H1 (cell line): ENCODE results near the gene SERPINF2. TPM values are rescaled to one million over a fixed set of nuclear protein-coding genes. Genes with fewer than 3 reads are reported as not detected.

Source experiments
- CTCF ChIA-PET: fragments of 300-600 bp; sonication (Branson Sonifier 250); formaldehyde crosslinking; loops from one replicate; lab custom pipeline; 2021; ENCODE audit not compliant: partially characterized antibody; lab: Charles Lee
- POLR2A ChIA-PET: fragments of 300-600 bp; sonication (Branson Sonifier 250); formaldehyde crosslinking; loops from one replicate; lab custom pipeline; 2021; ENCODE audit warnings: inconsistent platforms; ENCODE audit not compliant: partially characterized antibody; lab: Charles Lee
- DNase-seq, 2 experiments: peaks; one replicate each; pipeline versions ENCODE4 v3.0.0 to v3.0.0-alpha.2; 2010 to 2022; ENCODE audit warnings: low spot score in 2 of 2, low read depth in 1 of 2, mixed read lengths in 1 of 2
- FAIRE-seq: peaks from 2 replicates; lab custom pipeline; 2011; peaks lifted over from hg19 to GRCh38; lab: Jason Lieb, UNC
- H2AFZ ChIP-seq: 2 replicates; pipeline ENCODE4 v1.8.1; 2012; ENCODE audit warnings: low read length, inconsistent platforms
- H2AK5ac ChIP-seq: 2 replicates; pipeline ENCODE4 v1.6.1; 2013; ENCODE audit warnings: low read depth, low read length
- H2BK120ac ChIP-seq: replicated peaks from 2 replicates; pipeline ENCODE3; 2013; ENCODE audit warnings: low read depth, low read length, inconsistent platforms
- H2BK12ac ChIP-seq: 2 replicates; pipeline ENCODE4 v1.6.1; 2013; ENCODE audit warnings: low read depth, low read length
- H2BK15ac ChIP-seq: 2 replicates; pipeline ENCODE4 v1.6.1; 2013; ENCODE audit warnings: low read length
- H2BK20ac ChIP-seq: 2 replicates; pipeline ENCODE4 v1.6.1; 2013; ENCODE audit warnings: low read length
- H2BK5ac ChIP-seq: 2 replicates; pipeline ENCODE4 v1.6.1; 2013; ENCODE audit warnings: low read depth, low read length
- H3K14ac ChIP-seq: 2 replicates; pipeline ENCODE4 v1.6.1; 2013; ENCODE audit warnings: inconsistent platforms; ENCODE audit not compliant: insufficient read length
- H3K18ac ChIP-seq: 2 replicates; pipeline ENCODE4 v1.6.1; 2013; ENCODE audit warnings: low read length; ENCODE audit errors: extremely low read depth
- H3K23ac ChIP-seq: 2 replicates; pipeline ENCODE4 v1.6.1; 2013; ENCODE audit warnings: inconsistent platforms; ENCODE audit not compliant: insufficient read length
- H3K23me2 ChIP-seq: 2 replicates; pipeline ENCODE4 v1.6.1; 2013; ENCODE audit warnings: low read depth, low read length
- H3K27ac ChIP-seq: 2 replicates; pipeline ENCODE4 v1.6.1; 2011; ENCODE audit warnings: low read depth, low read length, inconsistent platforms
- H3K27me3 ChIP-seq, 4 experiments: replicated peaks in 1 of 4; 1 replicate in 1 of 4; 2 replicates in 3 of 4; pipeline versions ENCODE4 v1.6.1 to v1.8.1; 2011 to 2013; ENCODE audit warnings: low read length in 3 of 4, mild to moderate bottlenecking in 3 of 4, inconsistent platforms in 2 of 4, mixed read lengths in 2 of 4, moderate library complexity in 1 of 4; ENCODE audit not compliant: control insufficient read depth in 3 of 4, insufficient read depth in 3 of 4; ENCODE audit errors: extremely low read depth in 1 of 4
- H3K36me3 ChIP-seq, 4 experiments: 2 replicates each; pipeline versions ENCODE4 v1.6.1 to v1.8.1; 2011 to 2013; ENCODE audit warnings: mild to moderate bottlenecking in 4 of 4, low read length in 3 of 4, moderate library complexity in 2 of 4, control low read depth in 1 of 4, inconsistent platforms in 1 of 4; ENCODE audit not compliant: insufficient read depth in 4 of 4, control insufficient read depth in 2 of 4
- H3K4ac ChIP-seq: replicated peaks from 2 replicates; pipeline ENCODE3; 2013; ENCODE audit warnings: low read length, low read depth, mixed read lengths, inconsistent platforms; ENCODE audit not compliant: insufficient read length
- H3K4me1 ChIP-seq, 4 experiments: replicated peaks in 1 of 4; 1 replicate in 1 of 4; 2 replicates in 3 of 4; pipeline versions ENCODE4 v1.6.1 to v1.8.1; 2011 to 2013; ENCODE audit warnings: low read length in 3 of 4, inconsistent platforms in 2 of 4, mixed read lengths in 1 of 4; ENCODE audit not compliant: insufficient read depth in 4 of 4, control insufficient read depth in 3 of 4
- H3K4me2 ChIP-seq, 2 experiments: 2 replicates each; pipeline versions ENCODE4 v1.6.1 to v1.8.1; 2011 to 2013; ENCODE audit warnings: low read depth in 2 of 2, low read length in 2 of 2, control low read depth in 1 of 2, inconsistent platforms in 1 of 2, mild to moderate bottlenecking in 1 of 2; ENCODE audit not compliant: insufficient read depth in 1 of 2
- H3K4me3 ChIP-seq, 4 experiments: fragments of 200-600, 300-600 bp in 1 of 4; sonication (generic), shearing (Covaris generic), sonication (Bioruptor Twin) in 1 of 4; 2 replicates each; pipeline versions ENCODE4 v1.5.1 to v1.8.1; 2011 to 2016; ENCODE audit warnings: low read length in 4 of 4, low read depth in 3 of 4, control low read depth in 2 of 4, inconsistent platforms in 2 of 4, mild to moderate bottlenecking in 2 of 4, mixed read lengths in 1 of 4, moderate library complexity in 1 of 4; ENCODE audit not compliant: insufficient read depth in 2 of 4; ENCODE audit errors: extremely low read depth in 1 of 4
- H3K56ac ChIP-seq: replicated peaks from 2 replicates; pipeline ENCODE3; 2013; ENCODE audit warnings: low read depth, mild to moderate bottlenecking, mixed read lengths, low read length, inconsistent platforms; ENCODE audit not compliant: insufficient read length
- H3K79me1 ChIP-seq: 2 replicates; pipeline ENCODE4 v1.6.1; 2013; ENCODE audit warnings: low read depth, low read length, control low read depth
- H3K79me2 ChIP-seq, 2 experiments: 2 replicates each; pipeline versions ENCODE4 v1.6.1 to v1.8.1; 2012 to 2013; ENCODE audit warnings: low read length in 2 of 2, mild to moderate bottlenecking in 2 of 2, inconsistent platforms in 1 of 2; ENCODE audit not compliant: insufficient read depth in 2 of 2, control insufficient read depth in 1 of 2
- H3K9ac ChIP-seq, 4 experiments: replicated peaks in 1 of 4; 1 replicate in 1 of 4; 2 replicates in 3 of 4; pipeline versions ENCODE4 v1.6.1 to v1.8.1; 2011 to 2013; ENCODE audit warnings: low read depth in 3 of 4, low read length in 3 of 4, control low read depth in 2 of 4, mild to moderate bottlenecking in 2 of 4, moderate library complexity in 2 of 4, inconsistent platforms in 1 of 4; ENCODE audit errors: extremely low read depth in 1 of 4
- H3K9me3 ChIP-seq, 2 experiments: 2 replicates each; pipeline versions ENCODE4 v1.6.1 to v1.8.1; 2012 to 2013; ENCODE audit warnings: mild to moderate bottlenecking in 2 of 2, moderate library complexity in 2 of 2, control low read depth in 1 of 2, inconsistent platforms in 1 of 2, low read depth in 1 of 2, low read length in 1 of 2, mixed read lengths in 1 of 2; ENCODE audit not compliant: insufficient read depth in 2 of 2
- H4K20me1 ChIP-seq, 2 experiments: replicated peaks in 1 of 2; 2 replicates each; pipeline versions ENCODE3 to v1.8.1; 2011 to 2013; ENCODE audit warnings: inconsistent platforms in 2 of 2, low read length in 2 of 2, mild to moderate bottlenecking in 1 of 2; ENCODE audit not compliant: insufficient read depth in 2 of 2, control insufficient read depth in 1 of 2
- H4K5ac ChIP-seq: 2 replicates; pipeline ENCODE4 v1.6.1; 2013; ENCODE audit warnings: low read length, low read depth, mixed read lengths, inconsistent platforms; ENCODE audit not compliant: insufficient read length
- H4K8ac ChIP-seq: 2 replicates; pipeline ENCODE4 v1.8.0; 2013; ENCODE audit warnings: mild to moderate bottlenecking, moderate library complexity, low read length, inconsistent platforms; ENCODE audit not compliant: insufficient read depth; ENCODE audit errors: extremely low read depth
- H4K91ac ChIP-seq: replicated peaks from 2 replicates; pipeline ENCODE3; 2013; ENCODE audit warnings: low read length, mixed read lengths, inconsistent platforms; ENCODE audit not compliant: insufficient read length
- BRCA1 ChIP-seq: IDR thresholded peaks from 2 replicates; pipeline ENCODE4 v1.6.1; 2012; ENCODE audit warnings: low read depth, low read length, improper control_type of control experiment
- EZH2 ChIP-seq: fragments of 200-600 bp; sonication (generic); IDR thresholded peaks from 2 replicates; pipeline ENCODE4 v1.7.1; 2012; ENCODE audit warnings: low read depth, mild to moderate bottlenecking, moderate library complexity, low read length, inconsistent platforms; ENCODE audit not compliant: severe bottlenecking
- FOSL1 ChIP-seq: IDR thresholded peaks from 2 replicates; pipeline ENCODE4 v1.6.1; 2011; ENCODE audit warnings: mild to moderate bottlenecking, low read depth, low read length, moderate library complexity; ENCODE audit not compliant: insufficient read depth
- HDAC6 ChIP-seq: IDR thresholded peaks from one replicate; pipeline ENCODE4 v1.7.1; 2012; ENCODE audit warnings: low read depth, mild to moderate bottlenecking, inconsistent platforms, low read length, moderate library complexity
- KDM5A ChIP-seq: fragments of 200-600 bp; IDR thresholded peaks from 2 replicates; pipeline ENCODE4 v1.7.1; 2012; ENCODE audit warnings: mild to moderate bottlenecking, low read length, inconsistent platforms, mixed read lengths
- MAFK ChIP-seq: IDR thresholded peaks from 2 replicates; pipeline ENCODE4 v1.6.1; 2012; ENCODE audit warnings: low read depth, mild to moderate bottlenecking, improper control_type of control experiment, low read length
- SP1 ChIP-seq: IDR thresholded peaks from 2 replicates; pipeline ENCODE4 v1.6.1; 2011; ENCODE audit warnings: low read depth, low read length
- SRF ChIP-seq: IDR thresholded peaks from 2 replicates; pipeline ENCODE4 v1.6.1; 2011; ENCODE audit warnings: mild to moderate bottlenecking, low read depth, low read length, moderate library complexity
- TCF12 ChIP-seq: IDR thresholded peaks from 2 replicates; pipeline ENCODE4 v1.6.1; 2011; ENCODE audit warnings: low read depth, mild to moderate bottlenecking, low read length
- WGBS, 2 experiments: shearing (Covaris generic) in 1 of 2; methylation state at CpG; one replicate each; pipeline versions ENCODE4 v1.1.6 to v1.1.7; 2013 to 2015; ENCODE audit warnings: low lambda C conversion rate in 2 of 2, mixed read lengths in 2 of 2, inconsistent platforms in 1 of 2, low coverage in 1 of 2, missing lambda C conversion rate in 1 of 2; ENCODE audit not compliant: insufficient replicate concordance in 2 of 2, insufficient coverage in 1 of 2, insufficient read length in 1 of 2; ENCODE audit errors: extremely low coverage in 1 of 2, missing lambda C conversion rate in 1 of 2; 5-methylcytosine and 5-hydroxymethylcytosine counted together
- polyA plus RNA-seq, 7 experiments: library from polyadenylated mRNA; depleted of rRNA in 3 of 7; stranded (reverse) in 5 of 7; unstranded in 2 of 7; fragments of >200 nt in 5 of 7; fragments of 200-250 nt in 2 of 7; gene quantifications; 1 replicate in 5 of 7; 2 replicates in 1 of 7; 4 replicates in 1 of 7; pipeline versions ENCODE4 v1.2.1 to v1.2.3, GENCODE V29; 2011 to 2013; ENCODE audit warnings: missing spikeins in 2 of 7, mixed read lengths in 2 of 7
- total RNA-seq: library from RNA; stranded (reverse); fragmentation: NEBNext Ultra II Directional; extraction: Animal tissue kit (Norgen Biotek cat#: 25700); gene quantifications from 2 replicates; pipeline ENCODE4 v1.2.1, GENCODE V29; 2021
- TF ChIP-seq, protein P1 (sequence below): IDR thresholded peaks from 2 replicates; pipeline ENCODE4 v1.6.1; 2012; ENCODE audit warnings: low read length, inconsistent platforms

SERPINF2 gene
- total and polyA plus RNA-seq, 2 of the 8 experiments (the other 6 are each of a cell fraction or from before 2014, with no cell fraction given), result 1.8 to 3.2 TPM

- no peak overlapping the region for H3K27ac ChIP-seq
- H2BK120ac ChIP-seq, result no peak overlapping the region
- peaks cover 0 to 8% (median 3%) of the 10 kb centered on the region in 4 experiments; a peak in 4 of 7 replicates for H3K4me1 ChIP-seq
- H2BK12ac ChIP-seq, result 0 out of 2 replicates have a peak overlapping the region, but pooled peaks have one; percentile 39
- no peaks in the 10 kb centered on the region; a peak in 1 of 7 replicates for H3K27me3 ChIP-seq
- no peak overlapping the region; the same call in 1 of the 2 replicates for H3K18ac ChIP-seq
- no peak overlapping the region for H4K91ac ChIP-seq
- H3K79me1 ChIP-seq, result no peaks in the 10 kb centered on the region
- H3K4me2 ChIP-seq, result no peak overlapping the region
- no peak overlapping the region for H3K14ac ChIP-seq
- no peak overlapping the region for H2BK15ac ChIP-seq
- no peak overlapping the region for H2AK5ac ChIP-seq
- H2BK20ac ChIP-seq, result no peak overlapping the region
- no peak overlapping the region for H4K5ac ChIP-seq
- 88% methylated on average over 20 of the region's 29 CpGs; no CpG with 5 or more reads in 1 of the 2 experiments for WGBS, 2 experiments
- CTCF ChIA-PET, result interaction anchor here (0.8 to 1.8 kb wide), 3 partner anchors 18 to 39 kb away, joined by 3 to 4 read pairs (median 3); no protein-coding TSS in a partner anchor
- no peaks in the 10 kb centered on the region for H4K20me1 ChIP-seq
- POLR2A ChIA-PET, result interaction anchor here (0.6 to 1.6 kb wide), 5 partner anchors 11 to 61 kb away, joined by 3 to 4 read pairs (median 3); no protein-coding TSS in a partner anchor
- no peak overlapping the region; the same call in 1 of the 2 replicates for H4K8ac ChIP-seq
- FAIRE-seq (no peak), DNase-seq (no peak)
- no peak overlapping the region for H3K9ac ChIP-seq
- no peaks in the 10 kb centered on the region for H3K79me2 ChIP-seq
- no peaks in the 10 kb centered on the region; a peak in 1 of 4 replicates for H3K9me3 ChIP-seq
- H3K56ac ChIP-seq, result no peak overlapping the region
- no peaks in the 10 kb centered on the region for H3K23me2 ChIP-seq
- TF ChIP-seq KDM5A, result no peak
- no peak for TF ChIP-seq BRCA1
- TF ChIP-seq FOSL1, result no peak
- no peak for TF ChIP-seq SP1
- TF ChIP-seq HDAC6, result no peak
- TF ChIP-seq SRF, result no peak
- TF ChIP-seq, protein P1, sequence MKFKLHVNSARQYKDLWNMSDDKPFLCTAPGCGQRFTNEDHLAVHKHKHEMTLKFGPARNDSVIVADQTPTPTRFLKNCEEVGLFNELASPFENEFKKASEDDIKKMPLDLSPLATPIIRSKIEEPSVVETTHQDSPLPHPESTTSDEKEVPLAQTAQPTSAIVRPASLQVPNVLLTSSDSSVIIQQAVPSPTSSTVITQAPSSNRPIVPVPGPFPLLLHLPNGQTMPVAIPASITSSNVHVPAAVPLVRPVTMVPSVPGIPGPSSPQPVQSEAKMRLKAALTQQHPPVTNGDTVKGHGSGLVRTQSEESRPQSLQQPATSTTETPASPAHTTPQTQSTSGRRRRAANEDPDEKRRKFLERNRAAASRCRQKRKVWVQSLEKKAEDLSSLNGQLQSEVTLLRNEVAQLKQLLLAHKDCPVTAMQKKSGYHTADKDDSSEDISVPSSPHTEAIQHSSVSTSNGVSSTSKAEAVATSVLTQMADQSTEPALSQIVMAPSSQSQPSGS, result no peak
- TF ChIP-seq TCF12, result no peak
- no peak for TF ChIP-seq EZH2
- no peak for TF ChIP-seq MAFK
- H2AFZ ChIP-seq, result no peak overlapping the region
- H3K23ac ChIP-seq, result no peak overlapping the region
- no peak overlapping the region for H3K4ac ChIP-seq
- no peak overlapping the region for H2BK5ac ChIP-seq
- no peaks in the 10 kb centered on the region for H3K36me3 ChIP-seq
- no peak overlapping the region for H3K4me3 ChIP-seq
Measured at GRCh38 chr17:1744551-1745512, 2.2 kb downstream of the SERPINF2 start.
